ENCODE data around the gene CPSF6.

CPSF6 gene

DNA sequence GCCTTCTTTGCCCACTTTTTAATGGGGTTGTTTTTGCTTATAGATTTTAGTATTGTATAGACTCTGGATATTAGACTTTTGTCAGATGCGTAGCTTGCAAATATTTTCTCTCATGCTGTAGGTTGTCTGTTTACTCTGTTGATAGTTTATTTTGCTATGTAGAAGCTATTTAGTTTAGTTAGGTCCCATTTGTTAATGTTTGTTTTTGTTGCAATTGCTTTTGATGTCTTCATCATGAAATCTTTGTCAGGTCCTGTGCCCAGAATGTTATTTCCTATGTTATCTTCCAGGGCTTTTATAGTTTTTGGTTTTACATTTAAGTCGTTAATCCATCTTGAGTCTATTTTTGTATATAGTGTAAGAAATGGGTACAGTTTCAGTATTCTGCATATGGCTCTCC, 78.9 kb downstream of the CPSF6 start:
- H3K4me1 ChIP-seq, result no peaks in the 10 kb centered on the region
- H3K4me3 ChIP-seq (ENCODE audit: low read depth, low read length), result no peak overlapping the region
- no peaks in the 10 kb centered on the region; the same call in 1 of the 2 replicates for H3K27me3 ChIP-seq
- no peaks in the 10 kb centered on the region for H3K9me3 ChIP-seq
- DNase-seq, result no peak
- no peaks in the 10 kb centered on the region for H3K36me3 ChIP-seq
- TF ChIP-seq, protein P1, sequence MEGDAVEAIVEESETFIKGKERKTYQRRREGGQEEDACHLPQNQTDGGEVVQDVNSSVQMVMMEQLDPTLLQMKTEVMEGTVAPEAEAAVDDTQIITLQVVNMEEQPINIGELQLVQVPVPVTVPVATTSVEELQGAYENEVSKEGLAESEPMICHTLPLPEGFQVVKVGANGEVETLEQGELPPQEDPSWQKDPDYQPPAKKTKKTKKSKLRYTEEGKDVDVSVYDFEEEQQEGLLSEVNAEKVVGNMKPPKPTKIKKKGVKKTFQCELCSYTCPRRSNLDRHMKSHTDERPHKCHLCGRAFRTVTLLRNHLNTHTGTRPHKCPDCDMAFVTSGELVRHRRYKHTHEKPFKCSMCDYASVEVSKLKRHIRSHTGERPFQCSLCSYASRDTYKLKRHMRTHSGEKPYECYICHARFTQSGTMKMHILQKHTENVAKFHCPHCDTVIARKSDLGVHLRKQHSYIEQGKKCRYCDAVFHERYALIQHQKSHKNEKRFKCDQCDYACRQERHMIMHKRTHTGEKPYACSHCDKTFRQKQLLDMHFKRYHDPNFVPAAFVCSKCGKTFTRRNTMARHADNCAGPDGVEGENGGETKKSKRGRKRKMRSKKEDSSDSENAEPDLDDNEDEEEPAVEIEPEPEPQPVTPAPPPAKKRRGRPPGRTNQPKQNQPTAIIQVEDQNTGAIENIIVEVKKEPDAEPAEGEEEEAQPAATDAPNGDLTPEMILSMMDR (IDR thresholded peaks at IDR 0.05; ENCODE audit: low read depth, low read length), result no peak

DNA sequence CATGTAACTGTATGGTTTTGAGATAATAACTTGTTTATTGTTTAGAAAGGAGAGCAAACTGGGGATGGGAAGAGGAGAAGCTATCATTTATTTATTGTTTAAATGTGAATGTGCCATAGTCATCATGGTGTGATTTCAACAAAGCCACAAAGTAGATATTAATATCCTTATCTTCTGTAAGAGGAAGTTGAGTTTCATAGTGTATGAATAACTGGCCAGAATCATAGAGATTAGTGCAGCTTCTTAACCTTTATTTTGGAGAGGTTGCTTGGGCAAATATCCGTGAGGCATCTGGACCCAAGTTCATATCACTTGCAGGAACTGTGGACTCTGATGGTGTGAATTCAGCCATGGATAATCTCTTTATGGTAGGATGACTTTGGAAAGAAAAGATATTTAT, 82.0 kb downstream of the CPSF6 start:
- no peak for DNase-seq
- Histone ChIP-seq H3K36me3 (no peaks in the 10 kb centered on the region), H3K27me3 (peaks cover 10% of the 10 kb centered on the region), H3K4me1 (no peaks in the 10 kb centered on the region), H3K9me3 (no peaks in the 10 kb centered on the region), H3K4me3 (ENCODE audit: low read depth, low read length) (no peak overlapping the region)
- TF ChIP-seq, protein P1 (IDR thresholded peaks at IDR 0.05; ENCODE audit: low read depth, low read length), result no peak
